HG02981 (cell line): ENCODE measurements around the gene ST8SIA2.

ENCODE experiments used
- ATAC-seq: cut with Tn5 transposase; IDR thresholded peaks from one replicate; pipeline ENCODE4 v1.9.1; 2021; ENCODE audit warnings: mild to moderate bottlenecking, moderate library complexity; ENCODE audit not compliant: unreplicated experiment

ST8SIA2 gene

GRCh38 chr15:92480361-92480760, 86.7 kb downstream of the ST8SIA2 start:
- ATAC-seq = no peak

- ATAC-seq = no peak
Measured at GRCh38 chr15:92485441-92485840, 91.8 kb downstream of the ST8SIA2 start.

- ATAC-seq = no peak
Measured at GRCh38 chr15:92492551-92493115, 99.0 kb downstream of the ST8SIA2 start.

DNA sequence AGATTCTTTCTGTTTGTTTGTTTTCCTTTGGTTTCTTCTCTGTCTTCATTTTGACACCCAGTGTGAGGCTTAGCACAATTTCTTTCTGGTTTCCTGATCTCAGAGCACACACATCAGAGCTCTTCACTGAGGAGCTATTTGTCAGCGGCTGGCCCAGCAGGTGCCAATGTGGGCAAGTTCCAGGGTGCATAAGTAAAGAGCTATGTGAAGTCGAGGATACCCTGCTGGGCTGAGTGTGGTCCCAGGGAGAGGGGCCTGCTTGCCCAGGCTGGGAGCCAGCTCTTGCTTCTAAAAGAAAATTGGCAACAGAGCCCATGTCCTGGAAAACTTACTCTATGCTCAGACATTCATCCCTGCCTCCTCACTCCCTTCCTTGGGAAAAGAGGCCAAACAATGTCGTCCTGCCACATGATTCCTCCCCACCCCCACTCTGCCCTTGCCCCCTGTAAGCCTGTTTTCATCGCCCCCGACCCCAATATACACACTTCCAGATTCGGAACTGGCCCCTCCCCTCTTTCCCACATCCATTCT, 101.2 kb downstream of the ST8SIA2 start:
- no peak for ATAC-seq

GRCh38 chr15:92495446-92495845, 101.8 kb downstream of the ST8SIA2 start:
- no peak for ATAC-seq

- ATAC-seq = no peak
Measured at GRCh38 chr15:92499731-92500530, 106.2 kb downstream of the ST8SIA2 start.

- ATAC-seq = no peak
Measured at GRCh38 chr15:92502336-92502735, 108.7 kb downstream of the ST8SIA2 start.

DNA sequence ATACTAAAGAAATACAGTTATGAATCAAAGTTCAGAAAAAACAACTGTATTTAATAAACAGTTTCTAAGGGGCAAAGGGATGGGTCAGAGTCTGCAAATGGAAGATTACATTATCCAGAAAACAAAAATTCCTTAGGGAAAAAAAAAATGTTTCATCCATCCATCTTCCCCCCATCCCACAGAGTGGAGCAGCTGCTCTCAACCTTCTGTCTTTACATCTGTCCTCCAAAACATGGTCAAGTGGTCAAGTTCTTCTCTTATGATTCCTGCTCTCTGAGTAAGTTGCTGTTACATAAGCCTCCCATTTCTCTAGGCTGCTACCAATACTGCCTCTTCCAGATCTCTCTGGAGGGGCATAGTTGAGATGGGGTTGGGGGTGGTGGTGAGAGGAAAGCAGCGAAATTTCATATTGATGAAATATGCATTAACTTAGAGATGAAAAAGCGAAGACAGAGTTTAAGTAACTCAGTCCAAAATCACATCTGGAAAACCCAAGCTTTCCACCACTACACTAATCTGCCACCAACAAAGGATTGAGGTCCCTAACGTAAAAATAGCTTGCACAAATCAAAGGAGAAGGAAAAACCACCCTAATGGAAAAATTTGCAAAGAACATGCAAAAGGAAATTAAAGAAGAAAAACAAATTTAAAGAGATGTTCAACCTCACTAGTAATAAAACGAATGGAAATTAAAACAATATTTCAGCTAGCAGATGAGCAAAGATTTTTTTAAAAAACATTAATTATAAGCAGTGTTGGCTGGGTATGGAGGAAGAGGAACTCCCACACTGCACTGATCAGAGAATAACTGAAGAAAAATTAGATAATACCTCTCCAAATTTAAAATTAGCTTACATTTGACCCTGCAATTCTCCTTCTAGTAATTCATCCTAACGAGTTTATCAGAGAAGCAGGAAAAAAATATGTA, 109.5 kb downstream of the ST8SIA2 start:
- ATAC-seq = no peak

GRCh38 chr15:92503889-92504288, 110.2 kb downstream of the ST8SIA2 start:
- ATAC-seq = no peak

DNA sequence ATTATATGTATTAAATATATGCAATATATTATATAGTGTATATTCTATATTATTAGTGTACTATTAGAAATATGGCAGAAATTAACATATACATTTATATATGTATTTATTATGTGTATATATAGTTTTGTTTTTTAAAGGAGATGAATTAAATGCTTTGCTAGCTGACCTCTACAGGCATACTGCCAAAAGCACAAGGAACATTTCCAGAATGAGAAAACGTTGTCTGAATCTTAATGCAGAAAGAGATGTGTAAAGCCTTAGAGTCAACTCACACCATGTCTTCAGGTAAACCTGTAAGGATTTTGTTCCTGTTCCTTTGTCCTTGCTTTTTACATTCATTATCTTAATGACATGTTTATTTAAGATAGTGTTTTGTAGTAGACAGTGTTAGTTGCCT, 111.9 kb downstream of the ST8SIA2 start:
- ATAC-seq = no peak

DNA sequence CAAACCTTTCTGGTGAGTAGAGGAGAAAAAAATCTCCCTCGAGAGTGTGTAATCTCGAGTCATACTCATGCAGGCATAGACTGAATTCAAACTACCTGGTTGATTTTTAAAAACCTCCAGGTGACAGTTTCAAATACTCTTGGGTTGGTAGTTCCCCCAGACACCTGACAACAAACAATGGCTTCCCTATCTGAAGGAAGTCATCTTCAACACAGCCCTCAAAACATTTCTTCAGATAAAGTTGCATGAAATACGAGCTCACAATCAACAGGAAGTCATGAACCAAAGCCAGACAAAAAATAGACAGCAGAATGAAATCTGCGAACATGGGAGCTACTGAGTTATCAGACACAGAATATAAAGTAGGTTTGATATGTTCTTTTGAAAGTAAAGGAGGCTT, 112.8 kb downstream of the ST8SIA2 start:
- ATAC-seq = no peak

DNA sequence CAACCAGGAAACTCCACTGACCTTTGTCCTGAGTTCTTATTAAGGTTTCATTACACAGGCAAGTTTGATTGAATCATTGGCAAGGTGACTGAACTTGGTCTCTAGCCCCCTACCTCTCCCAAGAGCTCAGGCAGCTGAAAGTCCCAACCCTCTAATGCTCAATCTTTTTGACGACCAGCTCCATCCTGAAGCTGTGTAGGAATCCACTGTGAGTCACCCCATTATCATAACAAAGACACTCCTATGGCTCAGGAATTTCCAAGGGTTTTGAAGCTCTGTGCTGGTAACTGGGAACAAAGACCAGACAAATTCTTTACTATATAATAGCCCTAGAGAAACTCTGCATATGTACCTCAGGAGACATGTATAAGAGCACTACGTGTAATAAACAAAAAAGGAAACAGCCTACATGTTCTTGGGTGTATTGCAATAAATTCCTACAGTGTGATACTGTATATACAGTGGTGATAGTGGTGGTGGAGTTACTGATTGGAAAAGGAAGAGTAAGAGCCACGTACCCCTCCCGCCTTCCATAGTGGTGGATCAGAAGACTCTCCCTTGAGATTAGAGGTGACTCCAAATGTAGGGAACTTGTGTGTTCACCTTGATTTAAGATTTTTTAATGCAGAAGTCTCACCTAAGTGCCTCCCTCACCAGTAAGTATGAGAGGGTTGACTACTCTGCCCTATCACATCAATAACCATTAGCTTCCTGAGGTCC, 116.6 kb downstream of the ST8SIA2 start:
- ATAC-seq = no peak
